Measurements from ENCODE around the gene CPLX4. TPM values are rescaled to one million over a fixed set of nuclear protein-coding genes. Genes with fewer than 3 reads are reported as not detected.

CPLX4 gene
- polyA plus RNA-seq, 1 of the 3 experiments (the other 2 are of a cell fraction) = not detected

DNA sequence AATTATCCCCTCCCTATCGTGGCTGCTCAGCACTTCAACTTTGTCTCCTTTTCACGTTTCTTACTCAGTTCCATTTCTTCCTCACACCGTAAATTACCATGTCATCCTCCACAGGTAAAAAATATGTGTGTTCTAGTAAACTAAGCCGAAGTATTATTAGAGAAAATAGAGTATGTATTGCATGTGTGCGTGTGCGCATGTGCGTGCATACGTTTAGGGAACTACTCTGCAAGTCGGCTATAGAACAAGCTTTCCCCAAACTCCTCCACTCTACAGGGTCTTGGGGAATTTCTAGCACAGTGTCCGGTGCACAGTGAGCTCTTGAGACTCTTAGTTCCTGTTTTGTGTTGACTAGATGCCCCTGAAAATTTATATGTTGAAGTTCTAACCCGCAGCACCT, 36.1 kb downstream of the CPLX4 start:
- Histone ChIP-seq H3K9me3 (no peaks in the 10 kb centered on the region), H3K4me3 (ENCODE audit: low read depth in 2 of 2, low read length in 1 of 2) (no peak overlapping the region), H3F3A (replicated peaks; ENCODE audit: insufficient read depth) (no peaks in the 10 kb centered on the region), H3K27me3 (ENCODE audit: insufficient read depth) (peaks cover 54% of the 10 kb centered on the region; the same call in 1 of the 2 replicates), H3K9ac (no peak overlapping the region), H2AFZ (ENCODE audit: low read depth) (no peak overlapping the region), H3K79me2 (ENCODE audit: insufficient read depth) (no peaks in the 10 kb centered on the region), H3K9me2 (no peaks in the 10 kb centered on the region), H3K4me2 (no peak overlapping the region), H3K36me3 (replicated peaks in 1 of 2; ENCODE audit: control insufficient read depth in 1 of 2, insufficient read depth in 2 of 2, low read length in 1 of 2) (no peaks in the 10 kb centered on the region), H3K27ac (ENCODE audit: low read depth in 2 of 2, low read length in 1 of 2) (no peak overlapping the region), H4K20me1 (ENCODE audit: insufficient read depth) (no peaks in the 10 kb centered on the region), H3K4me1 (ENCODE audit: control insufficient read depth in 1 of 2, insufficient read depth in 2 of 2, low read depth in 1 of 2, low read length in 1 of 2) (no peaks in the 10 kb centered on the region)
- 54% methylated on average over 11 of the region's 11 CpGs for WGBS (ENCODE audit: low lambda C conversion rate)
- CTCF ChIA-PET = interaction anchor here (2.5 kb wide), 1 partner anchor 120 kb away, joined by 7 read pairs; no protein-coding TSS in a partner anchor
- TF ChIP-seq RAD21 (IDR thresholded peaks at IDR 0.05; ENCODE audit: low read length) (no peak), EZH2phosphoT487 (IDR thresholded peaks at IDR 0.05; ENCODE audit: borderline replicate concordance, low read depth) (no peak), RFX5 (IDR thresholded peaks at IDR 0.05; ENCODE audit: low read length) (no peak), TAF1 (IDR thresholded peaks at IDR 0.05; ENCODE audit: borderline replicate concordance, low read depth, low read length) (no peak), RXRA (IDR thresholded peaks at IDR 0.05; ENCODE audit: borderline replicate concordance, low read depth) (no peak), GATA2 (CRISPR knock-in tag; IDR thresholded peaks at IDR 0.05) (no peak), FOSL2 (IDR thresholded peaks at IDR 0.05; ENCODE audit: borderline replicate concordance, low read depth) (no peak)
- TF ChIP-seq, protein P1, sequence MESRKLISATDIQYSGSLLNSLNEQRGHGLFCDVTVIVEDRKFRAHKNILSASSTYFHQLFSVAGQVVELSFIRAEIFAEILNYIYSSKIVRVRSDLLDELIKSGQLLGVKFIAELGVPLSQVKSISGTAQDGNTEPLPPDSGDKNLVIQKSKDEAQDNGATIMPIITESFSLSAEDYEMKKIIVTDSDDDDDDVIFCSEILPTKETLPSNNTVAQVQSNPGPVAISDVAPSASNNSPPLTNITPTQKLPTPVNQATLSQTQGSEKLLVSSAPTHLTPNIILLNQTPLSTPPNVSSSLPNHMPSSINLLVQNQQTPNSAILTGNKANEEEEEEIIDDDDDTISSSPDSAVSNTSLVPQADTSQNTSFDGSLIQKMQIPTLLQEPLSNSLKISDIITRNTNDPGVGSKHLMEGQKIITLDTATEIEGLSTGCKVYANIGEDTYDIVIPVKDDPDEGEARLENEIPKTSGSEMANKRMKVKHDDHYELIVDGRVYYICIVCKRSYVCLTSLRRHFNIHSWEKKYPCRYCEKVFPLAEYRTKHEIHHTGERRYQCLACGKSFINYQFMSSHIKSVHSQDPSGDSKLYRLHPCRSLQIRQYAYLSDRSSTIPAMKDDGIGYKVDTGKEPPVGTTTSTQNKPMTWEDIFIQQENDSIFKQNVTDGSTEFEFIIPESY (IDR thresholded peaks at IDR 0.05; ENCODE audit: borderline replicate concordance, low read depth) = no peak
- POLR2A ChIA-PET = no interaction called here
- DNase-seq = no peak

DNA sequence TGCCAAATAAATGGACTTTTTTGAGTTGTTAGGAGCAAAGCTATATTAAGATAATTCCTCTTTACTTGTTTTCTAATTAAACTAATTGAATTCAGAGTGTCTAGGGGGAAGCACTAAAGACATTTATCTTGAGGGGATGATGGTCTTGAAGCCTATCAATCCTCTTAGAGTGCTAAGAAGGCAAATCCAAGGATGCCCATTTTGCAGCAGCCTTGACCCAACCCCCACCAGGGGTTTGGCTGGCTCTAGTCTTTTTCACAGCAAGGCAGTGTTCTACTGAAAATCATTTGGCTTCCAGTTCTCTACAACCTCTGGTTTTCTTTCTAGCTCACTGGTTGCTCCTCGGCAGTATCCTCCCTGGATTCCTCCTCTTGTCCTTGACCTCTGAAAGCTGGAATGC, 38.7 kb downstream of the CPLX4 start:
- WGBS (ENCODE audit: low lambda C conversion rate) = 0% methylated on average over 1 of the region's 1 CpG
- Histone ChIP-seq H3K9ac (no peak overlapping the region), H2AFZ (ENCODE audit: low read depth) (no peak overlapping the region), H4K20me1 (ENCODE audit: insufficient read depth) (no peaks in the 10 kb centered on the region), H3K9me2 (no peaks in the 10 kb centered on the region), H3K27ac (ENCODE audit: low read depth in 2 of 2, low read length in 1 of 2) (no peak overlapping the region), H3K27me3 (ENCODE audit: insufficient read depth) (peaks cover 53% of the 10 kb centered on the region; the same call in 1 of the 2 replicates), H3K36me3 (replicated peaks in 1 of 2; ENCODE audit: control insufficient read depth in 1 of 2, insufficient read depth in 2 of 2, low read length in 1 of 2) (no peaks in the 10 kb centered on the region), H3K79me2 (ENCODE audit: insufficient read depth) (no peaks in the 10 kb centered on the region), H3K4me2 (no peak overlapping the region), H3K4me1 (ENCODE audit: control insufficient read depth in 1 of 2, insufficient read depth in 2 of 2, low read depth in 1 of 2, low read length in 1 of 2) (no peaks in the 10 kb centered on the region), H3K4me3 (ENCODE audit: low read depth in 2 of 2, low read length in 1 of 2) (no peak overlapping the region), H3K9me3 (no peaks in the 10 kb centered on the region), H3F3A (replicated peaks; ENCODE audit: insufficient read depth) (no peaks in the 10 kb centered on the region)
- no peak for DNase-seq
- TF ChIP-seq, protein P2, sequence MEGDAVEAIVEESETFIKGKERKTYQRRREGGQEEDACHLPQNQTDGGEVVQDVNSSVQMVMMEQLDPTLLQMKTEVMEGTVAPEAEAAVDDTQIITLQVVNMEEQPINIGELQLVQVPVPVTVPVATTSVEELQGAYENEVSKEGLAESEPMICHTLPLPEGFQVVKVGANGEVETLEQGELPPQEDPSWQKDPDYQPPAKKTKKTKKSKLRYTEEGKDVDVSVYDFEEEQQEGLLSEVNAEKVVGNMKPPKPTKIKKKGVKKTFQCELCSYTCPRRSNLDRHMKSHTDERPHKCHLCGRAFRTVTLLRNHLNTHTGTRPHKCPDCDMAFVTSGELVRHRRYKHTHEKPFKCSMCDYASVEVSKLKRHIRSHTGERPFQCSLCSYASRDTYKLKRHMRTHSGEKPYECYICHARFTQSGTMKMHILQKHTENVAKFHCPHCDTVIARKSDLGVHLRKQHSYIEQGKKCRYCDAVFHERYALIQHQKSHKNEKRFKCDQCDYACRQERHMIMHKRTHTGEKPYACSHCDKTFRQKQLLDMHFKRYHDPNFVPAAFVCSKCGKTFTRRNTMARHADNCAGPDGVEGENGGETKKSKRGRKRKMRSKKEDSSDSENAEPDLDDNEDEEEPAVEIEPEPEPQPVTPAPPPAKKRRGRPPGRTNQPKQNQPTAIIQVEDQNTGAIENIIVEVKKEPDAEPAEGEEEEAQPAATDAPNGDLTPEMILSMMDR (IDR thresholded peaks at IDR 0.05) = no peak
- TF ChIP-seq TEAD4 (IDR thresholded peaks at IDR 0.05; ENCODE audit: borderline replicate concordance, insufficient read depth) (no peak), SIN3A (IDR thresholded peaks at IDR 0.05; ENCODE audit: borderline replicate concordance, low read depth, low read length) (no peak), NFIC (IDR thresholded peaks at IDR 0.05; ENCODE audit: borderline replicate concordance) (no peak), RFX5 (IDR thresholded peaks at IDR 0.05; ENCODE audit: low read length) (no peak), EZH2phosphoT487 (IDR thresholded peaks at IDR 0.05; ENCODE audit: borderline replicate concordance, low read depth) (no peak), RXRA (IDR thresholded peaks at IDR 0.05; ENCODE audit: borderline replicate concordance, low read depth) (no peak)
- CTCF ChIA-PET = interaction anchor here (0.9 to 4.6 kb wide), 8 partner anchors 8 to 544 kb away, joined by 3 to 25 read pairs (median 4); no protein-coding TSS in a partner anchor
- POLR2A ChIA-PET = no interaction called here

Data from SK-N-SH (cell line).